GM11168 (cell line): ENCODE measurements around the gene RNF175.

ENCODE experiments used
- in situ Hi-C: fragments of 300-500 bp; cut with MboI; formaldehyde crosslinking; loops from one replicate; pipeline ENCODE4 v1.12.0; 2022; ENCODE audit warnings: low sequenced_read_pairs; ENCODE audit not compliant: unreplicated experiment

RNF175 gene

GRCh38 chr4:153759407-153760316, at the start of gene RNF175:
Gene RNF175 (minus strand): TSS chr4:153760024. CDS start chr4:153759862, 162 bp downstream.
- in situ Hi-C loops, result no loop called here

GRCh38 chr4:153809307-153809706, 49.5 kb upstream of the RNF175 start:
- in situ Hi-C loops, result no loop called here

DNA sequence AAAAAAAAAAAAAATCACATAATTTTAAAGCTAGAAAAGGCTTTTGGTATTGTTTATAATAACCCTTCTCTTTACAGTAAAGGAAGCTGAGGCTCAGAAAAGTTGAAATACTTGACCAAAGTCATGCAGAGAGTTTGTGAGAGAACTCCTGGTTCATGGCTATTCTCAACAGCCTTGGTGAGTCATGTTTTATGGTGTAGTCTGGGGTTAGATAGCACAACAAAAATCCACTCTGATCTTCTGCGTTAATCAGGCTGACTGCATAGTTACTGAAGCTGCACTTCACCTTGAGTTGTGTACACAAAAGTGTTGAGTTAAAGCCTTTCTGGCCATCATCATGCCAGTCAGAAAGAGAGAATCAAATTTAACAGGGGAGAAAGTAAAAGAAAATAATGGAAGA, 48.4 kb upstream of the RNF175 start:
- in situ Hi-C loops, result no loop called here

GRCh38 chr4:153806073-153806472, 46.2 kb upstream of the RNF175 start:
- in situ Hi-C loops, result no loop called here

DNA sequence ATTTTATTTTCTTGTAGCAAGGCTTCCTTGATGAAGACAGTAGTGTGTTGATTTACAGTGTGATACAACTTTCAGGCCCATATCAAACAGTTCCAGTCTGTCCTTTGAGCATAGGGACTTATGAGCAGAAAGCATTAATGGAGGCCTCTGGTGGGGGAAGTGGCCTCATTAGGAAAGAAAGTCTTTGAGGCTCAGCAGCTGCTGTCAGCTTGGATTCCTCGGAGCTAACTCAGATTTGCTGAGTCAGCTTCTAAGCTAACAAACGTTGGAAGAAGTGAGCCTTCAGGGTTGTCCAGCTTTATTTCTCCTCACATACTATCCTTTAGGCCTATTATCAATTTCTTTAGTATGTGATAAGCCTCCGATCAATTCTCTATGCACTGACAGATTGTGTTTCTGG, 44.9 kb upstream of the RNF175 start:
- in situ Hi-C loops, result no loop called here

GRCh38 chr4:153799694-153800074, 39.9 kb upstream of the RNF175 start:
- in situ Hi-C loops, result loop anchor here (25.0 kb wide), 1 partner anchor 238 kb away; no protein-coding TSS in a partner anchor

DNA sequence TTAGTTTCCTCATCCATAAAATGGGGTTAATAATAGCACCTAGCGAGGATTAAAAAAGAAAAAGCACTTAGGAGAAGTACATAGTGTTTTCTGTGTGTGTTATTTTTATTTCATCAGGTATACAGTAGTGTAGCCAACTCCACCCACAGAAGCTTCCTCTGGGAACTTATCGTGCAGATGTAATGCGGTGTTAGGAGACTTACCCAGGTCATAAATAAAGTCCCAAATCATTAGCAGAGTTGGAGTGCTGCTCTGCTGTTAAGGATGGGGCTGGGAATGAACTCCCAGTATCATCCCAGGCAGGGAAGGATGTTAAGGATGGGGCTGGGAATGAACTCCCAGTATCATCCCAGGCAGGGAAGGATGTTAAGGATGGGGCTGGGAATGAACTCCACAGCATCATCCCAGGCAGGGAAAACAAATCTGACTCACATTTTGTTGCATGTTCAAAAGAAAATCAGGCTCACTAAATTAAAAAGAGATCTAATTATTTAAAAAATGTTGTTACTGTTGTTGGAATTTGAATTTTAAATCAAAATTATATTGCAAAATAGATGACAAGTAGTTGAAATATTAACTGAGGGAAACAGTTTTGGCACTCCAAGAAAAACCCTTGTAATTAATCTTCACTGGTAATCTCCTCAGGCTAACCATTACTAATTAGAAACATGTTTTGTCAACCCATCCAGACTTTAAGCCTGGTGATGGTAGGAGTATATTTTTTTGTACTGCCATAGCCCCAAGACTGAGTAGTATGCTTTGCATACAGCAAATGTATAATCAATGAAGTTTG, 39.3 kb upstream of the RNF175 start:
- in situ Hi-C loops, result loop anchor here (25.0 kb wide), 1 partner anchor 238 kb away; no protein-coding TSS in a partner anchor

- in situ Hi-C loops, result loop anchor here (25.0 kb wide), 1 partner anchor 239 kb away; no protein-coding TSS in a partner anchor
These were observed 38.6 kb upstream of the RNF175 start for GRCh38 chr4:153798420-153798819.

- in situ Hi-C loops, result loop anchor here (25.0 kb wide), 1 partner anchor 243 kb away; no protein-coding TSS in a partner anchor
These were observed 34.2 kb upstream of the RNF175 start for GRCh38 chr4:153794006-153794405.

DNA sequence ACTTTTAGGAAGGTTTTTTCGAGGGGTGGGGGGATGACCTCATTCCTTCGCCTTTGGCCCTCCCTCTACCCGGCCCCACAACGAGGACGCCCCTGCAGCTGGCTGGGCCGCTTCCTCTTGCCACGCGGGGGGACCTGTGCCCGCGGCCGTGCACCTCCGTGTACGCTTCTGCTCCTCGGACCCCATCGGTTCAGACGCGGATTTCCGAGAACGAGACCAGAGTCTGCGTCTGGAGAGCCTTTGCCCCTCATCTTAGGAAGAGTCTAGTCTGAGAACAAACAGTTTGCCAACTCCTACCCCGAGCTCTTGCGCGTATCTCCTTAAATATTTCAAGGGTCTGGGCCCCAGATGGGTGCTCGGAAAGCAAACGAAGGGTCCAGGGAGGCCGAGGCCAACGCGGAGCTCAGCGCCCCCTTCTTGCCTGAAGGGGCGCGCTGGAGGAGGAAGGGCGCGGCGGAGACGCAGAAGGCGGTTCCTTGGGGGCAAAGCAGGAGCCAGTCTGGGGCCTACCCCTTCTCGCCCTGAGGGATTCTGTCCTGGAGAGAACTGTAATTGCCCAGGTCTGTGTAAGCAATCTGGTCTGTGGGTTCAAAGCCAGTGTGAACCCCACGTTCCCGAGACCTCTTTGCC, 32.9 kb upstream of the RNF175 start:
- in situ Hi-C loops, result loop anchor here (25.0 kb wide), 1 partner anchor 245 kb away; no protein-coding TSS in a partner anchor

GRCh38 chr4:153791746-153792617, 32.2 kb upstream of the RNF175 start:
- in situ Hi-C loops, result loop anchor here (25.0 kb wide), 1 partner anchor 245 kb away; no protein-coding TSS in a partner anchor

- in situ Hi-C loops, result loop anchor here (25.0 kb wide), 1 partner anchor 246 kb away; no protein-coding TSS in a partner anchor
These were observed 31.2 kb upstream of the RNF175 start for GRCh38 chr4:153790962-153791551.

GRCh38 chr4:153790500-153790865, 30.7 kb upstream of the RNF175 start:
- in situ Hi-C loops, result loop anchor here (25.0 kb wide), 1 partner anchor 247 kb away; no protein-coding TSS in a partner anchor

GRCh38 chr4:153789741-153790499, 30.1 kb upstream of the RNF175 start:
- in situ Hi-C loops, result loop anchor here (25.0 kb wide), 1 partner anchor 247 kb away; no protein-coding TSS in a partner anchor

DNA sequence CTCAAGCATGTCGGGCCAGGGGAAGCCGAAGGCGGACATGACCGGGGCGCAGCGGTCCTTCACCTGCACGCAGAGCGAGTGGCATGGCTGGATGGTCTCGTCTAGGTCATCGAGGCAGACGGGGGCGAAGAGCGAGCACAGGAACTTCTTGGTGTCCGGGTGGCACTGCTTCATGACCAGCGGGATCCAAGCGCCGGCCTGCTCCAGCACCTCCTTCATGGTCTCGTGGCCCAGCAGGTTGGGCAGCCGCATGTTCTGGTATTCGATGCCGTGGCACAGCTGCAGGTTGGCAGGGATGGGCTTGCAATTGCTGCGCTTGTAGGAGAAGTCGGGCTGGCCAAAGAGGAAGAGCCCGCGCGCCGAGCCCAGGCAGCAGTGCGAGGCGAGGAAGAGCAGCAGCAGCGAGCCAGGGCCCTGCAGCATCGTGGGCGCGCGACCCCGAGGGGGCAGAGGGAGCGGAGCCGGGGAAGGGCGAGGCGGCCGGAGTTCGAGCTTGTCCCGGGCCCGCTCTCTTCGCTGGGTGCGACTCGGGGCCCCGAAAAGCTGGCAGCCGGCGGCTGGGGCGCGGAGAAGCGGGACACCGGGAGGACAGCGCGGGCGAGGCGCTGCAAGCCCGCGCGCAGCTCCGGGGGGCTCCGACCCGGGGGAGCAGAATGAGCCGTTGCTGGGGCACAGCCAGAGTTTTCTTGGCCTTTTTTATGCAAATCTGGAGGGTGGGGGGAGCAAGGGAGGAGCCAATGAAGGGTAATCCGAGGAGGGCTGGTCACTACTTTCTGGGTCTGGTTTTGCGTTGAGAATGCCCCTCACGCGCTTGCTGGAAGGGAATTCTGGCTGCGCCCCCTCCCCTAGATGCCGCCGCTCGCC, 28.8 kb upstream of the RNF175 start, which contains the start of gene SFRP2:
TSS of gene SFRP2 (minus strand) at position 671 of the 864 bp plus-strand sequence. CDS start at position 423, 248 bp downstream.
- in situ Hi-C loops, result loop anchor here (25.0 kb wide), 1 partner anchor 249 kb away; no protein-coding TSS in a partner anchor

- in situ Hi-C loops, result loop anchor here (25.0 kb wide), 1 partner anchor 249 kb away; no protein-coding TSS in a partner anchor
These were observed 28.2 kb upstream of the RNF175 start for GRCh38 chr4:153788051-153788412.

DNA sequence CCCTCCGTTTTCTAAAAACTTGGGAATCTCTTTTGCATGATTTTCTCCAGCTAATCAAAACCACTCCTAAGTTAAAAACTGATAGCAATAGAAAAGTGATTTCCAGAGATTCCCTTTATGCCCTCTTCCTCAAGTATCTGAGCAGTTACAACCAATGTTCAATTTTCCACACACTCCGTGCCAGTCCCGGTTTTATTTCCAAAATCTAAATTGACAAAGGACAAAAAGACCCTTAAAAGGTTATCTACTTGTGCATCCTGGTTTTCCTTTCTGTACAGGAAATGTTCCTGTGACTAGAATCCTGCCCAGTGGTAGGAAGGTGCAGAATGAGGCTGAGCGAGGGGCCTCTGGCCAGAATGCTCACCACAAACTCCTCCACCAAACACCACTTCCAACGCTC, 27.8 kb upstream of the RNF175 start:
- in situ Hi-C loops, result loop anchor here (25.0 kb wide), 1 partner anchor 250 kb away; no protein-coding TSS in a partner anchor
